Fibroblast of lung (primary cell): ENCODE results near the gene TACC2.

Experiments used
- EZH2 ChIP-seq: IDR thresholded peaks from 2 replicates; pipeline ENCODE4 v1.5.1; 2012; ENCODE audit warnings: low read length, control low read depth, mild to moderate bottlenecking; ENCODE audit errors: missing control alignments
- TF ChIP-seq, protein P1 (sequence below), 2 donors: IDR thresholded peaks in 1 of 2; conservative IDR thresholded peaks in 1 of 2; 1 replicate in 1 of 2; 2 replicates in 1 of 2; pipeline ENCODE4 v1.5.1; 2011 to 2012; ENCODE audit warnings: low read length in 2 of 2, control low read depth in 1 of 2, inconsistent platforms in 1 of 2, low read depth in 1 of 2, mild to moderate bottlenecking in 1 of 2

DNA sequence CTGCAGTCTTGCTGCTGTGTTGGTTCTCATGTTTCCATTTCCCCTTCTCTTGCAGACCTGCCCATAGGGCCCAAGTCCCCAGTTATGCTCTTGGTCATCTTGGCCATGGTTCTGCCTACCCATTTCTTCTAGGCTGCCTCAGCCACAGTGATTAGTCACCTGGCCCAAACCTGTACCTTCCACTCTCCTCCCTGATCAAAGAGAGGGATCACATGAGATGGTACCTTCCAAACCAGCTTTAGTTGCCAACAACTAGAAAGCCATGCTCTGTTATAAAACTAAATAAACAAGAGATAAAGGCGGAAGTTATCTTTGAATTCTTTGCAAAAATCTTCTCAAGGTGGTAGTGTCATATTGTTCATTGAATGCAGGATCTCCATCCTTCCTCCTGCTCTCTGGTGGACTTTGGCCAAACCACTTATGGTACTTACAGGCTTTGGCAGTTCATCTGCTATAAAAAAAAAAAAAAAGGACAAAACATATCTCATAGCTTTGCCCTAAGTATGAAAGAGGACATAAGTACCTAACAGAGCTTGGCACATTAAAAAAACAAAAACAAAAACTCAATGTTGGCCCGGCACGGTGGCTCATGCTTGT is 25.8 kb downstream of the TACC2 start:
- TF ChIP-seq, protein P1, sequence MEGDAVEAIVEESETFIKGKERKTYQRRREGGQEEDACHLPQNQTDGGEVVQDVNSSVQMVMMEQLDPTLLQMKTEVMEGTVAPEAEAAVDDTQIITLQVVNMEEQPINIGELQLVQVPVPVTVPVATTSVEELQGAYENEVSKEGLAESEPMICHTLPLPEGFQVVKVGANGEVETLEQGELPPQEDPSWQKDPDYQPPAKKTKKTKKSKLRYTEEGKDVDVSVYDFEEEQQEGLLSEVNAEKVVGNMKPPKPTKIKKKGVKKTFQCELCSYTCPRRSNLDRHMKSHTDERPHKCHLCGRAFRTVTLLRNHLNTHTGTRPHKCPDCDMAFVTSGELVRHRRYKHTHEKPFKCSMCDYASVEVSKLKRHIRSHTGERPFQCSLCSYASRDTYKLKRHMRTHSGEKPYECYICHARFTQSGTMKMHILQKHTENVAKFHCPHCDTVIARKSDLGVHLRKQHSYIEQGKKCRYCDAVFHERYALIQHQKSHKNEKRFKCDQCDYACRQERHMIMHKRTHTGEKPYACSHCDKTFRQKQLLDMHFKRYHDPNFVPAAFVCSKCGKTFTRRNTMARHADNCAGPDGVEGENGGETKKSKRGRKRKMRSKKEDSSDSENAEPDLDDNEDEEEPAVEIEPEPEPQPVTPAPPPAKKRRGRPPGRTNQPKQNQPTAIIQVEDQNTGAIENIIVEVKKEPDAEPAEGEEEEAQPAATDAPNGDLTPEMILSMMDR (conservative IDR thresholded peaks at IDR 0.05 in 1 of 2, IDR thresholded peaks at IDR 0.05 in 1 of 2; ENCODE audit: low read depth in 1 of 2, low read length in 2 of 2): no peak
- no peak for TF ChIP-seq EZH2
